GM19468 (cell line): ENCODE measurements around the gene RAB40B.

Experiments used
- ATAC-seq: cut with Tn5 transposase; IDR thresholded peaks from one replicate; pipeline ENCODE4 v1.9.1; 2021; ENCODE audit warnings: mild to moderate bottlenecking, moderate library complexity, moderate number of reproducible peaks; ENCODE audit not compliant: unreplicated experiment; ENCODE audit errors: extremely low read depth

The RAB40B gene

DNA sequence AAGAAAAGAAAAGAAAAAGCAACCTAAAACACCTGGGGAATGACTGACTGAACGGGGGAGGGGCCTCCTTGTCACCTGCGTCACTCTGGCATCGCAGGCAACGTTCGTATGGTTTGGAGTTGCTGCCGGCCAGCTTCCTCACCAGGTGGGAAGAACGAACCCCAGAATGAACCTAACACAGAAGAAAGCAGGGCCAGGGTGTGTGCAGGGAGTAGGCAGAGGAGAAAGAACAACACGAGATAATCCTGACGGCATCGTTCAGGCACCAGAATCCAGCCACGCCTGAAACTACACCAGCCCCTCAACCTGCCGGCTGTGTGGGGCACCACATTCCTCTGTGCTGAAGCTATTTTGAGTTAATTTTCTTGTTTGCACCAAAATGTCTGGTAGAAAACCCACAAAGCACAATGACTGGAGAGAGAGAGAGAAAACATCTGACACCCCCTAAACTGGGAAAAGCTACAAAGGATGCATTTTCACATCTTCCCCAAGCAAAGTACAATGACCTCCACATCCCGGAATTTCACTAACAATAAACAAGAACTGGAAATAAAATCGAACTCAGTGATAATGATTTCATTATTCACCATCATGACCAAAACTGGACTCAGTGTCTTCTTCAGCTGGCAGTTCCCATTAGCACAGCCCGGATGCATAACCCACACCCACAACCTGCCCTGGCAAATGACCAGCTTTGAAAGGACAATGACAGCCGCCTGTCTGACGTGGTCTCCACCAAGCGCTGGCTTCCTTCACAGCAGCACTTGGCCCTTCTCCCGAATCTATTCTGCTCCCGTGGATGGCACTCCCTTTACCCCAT lies 23.6 kb downstream of the RAB40B start:
- ATAC-seq, result no peak

DNA sequence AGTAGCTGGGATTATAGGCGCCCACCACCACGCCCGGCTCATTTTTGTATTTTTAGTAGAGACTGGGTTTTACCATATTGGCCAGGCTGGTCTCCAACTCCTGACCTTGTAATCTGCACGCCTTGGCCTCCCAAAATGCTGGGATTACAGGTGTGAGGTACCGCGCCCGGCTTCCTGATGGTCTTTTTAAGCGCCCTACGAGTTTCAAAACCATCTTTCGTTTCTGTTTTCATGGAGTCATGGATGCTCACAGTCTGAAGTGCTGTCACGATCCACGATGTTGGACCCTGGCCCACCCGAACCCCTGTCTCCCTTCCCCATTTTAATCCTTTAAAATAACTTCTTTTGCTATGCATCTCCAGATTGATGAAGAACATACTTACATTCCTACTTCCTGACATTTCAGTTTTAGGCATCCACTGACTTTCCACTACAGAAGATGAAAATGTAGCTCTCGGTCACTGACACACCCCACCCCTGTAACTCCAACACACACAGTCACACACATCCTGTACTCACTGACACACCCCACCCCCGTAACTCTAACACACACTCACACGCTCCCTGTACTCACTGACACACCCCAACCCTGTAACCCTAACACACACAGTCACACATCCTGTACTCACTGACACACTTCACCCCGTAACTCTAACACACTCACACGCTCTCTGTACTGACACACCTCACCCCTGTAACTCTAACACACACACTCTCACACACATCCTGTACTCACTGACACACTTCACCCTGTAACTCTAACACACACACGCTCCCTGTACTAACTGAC lies 27.6 kb downstream of the RAB40B start:
- ATAC-seq, result no peak

DNA sequence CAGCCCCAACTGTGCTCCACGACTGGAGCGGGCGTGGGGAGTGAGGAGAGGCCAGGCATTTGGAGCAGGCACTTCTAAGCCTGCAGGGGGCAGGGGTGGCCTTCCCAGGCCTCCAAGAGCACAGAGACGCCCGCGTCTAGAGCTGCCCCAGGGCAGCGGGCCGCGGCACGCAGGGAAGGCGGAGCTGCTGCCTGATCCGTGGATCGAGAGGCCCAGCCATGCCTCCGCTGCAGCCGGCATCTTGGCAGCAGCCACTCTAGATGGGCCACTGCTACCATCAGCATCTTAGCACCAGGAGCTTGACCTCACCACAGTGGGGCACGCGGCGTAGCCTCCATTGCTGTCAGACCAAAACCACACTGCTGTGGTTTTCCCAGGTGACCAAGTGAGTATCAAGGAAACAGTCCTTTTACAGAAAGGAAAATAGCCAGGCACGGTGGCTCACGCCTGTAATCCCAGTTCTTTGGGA lies 29.8 kb downstream of the RAB40B start:
- ATAC-seq, result no peak

DNA sequence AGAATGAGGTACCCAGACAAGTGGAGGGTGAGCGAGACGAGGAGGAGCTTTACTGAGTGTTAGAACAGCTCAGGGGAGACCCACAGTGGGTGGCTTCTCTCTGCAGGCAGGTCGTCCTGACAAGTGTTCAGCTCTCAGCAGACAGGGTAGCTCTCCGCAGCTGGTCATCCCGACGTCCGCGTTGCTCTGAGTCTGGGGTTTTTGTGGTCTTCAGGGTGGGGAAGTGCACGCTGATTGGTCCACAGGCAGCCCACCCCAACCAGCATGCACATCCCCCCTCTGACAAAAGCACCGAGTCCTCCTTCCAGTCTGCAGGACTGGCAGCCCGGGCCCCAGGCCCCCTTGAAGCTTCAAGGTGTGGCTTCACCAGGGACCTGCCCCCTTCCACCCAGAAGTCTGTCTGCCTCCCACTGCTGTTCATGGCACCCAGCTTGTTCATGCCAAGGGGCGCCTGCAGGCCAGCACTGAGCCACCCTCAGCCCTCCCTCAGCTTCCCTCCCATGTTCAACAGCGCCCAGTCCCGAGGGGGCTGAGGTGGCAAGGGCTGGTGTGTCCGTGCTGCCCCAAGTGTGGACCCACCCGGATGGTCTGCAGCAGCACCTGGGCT lies 30.4 kb downstream of the RAB40B start:
- no peak for ATAC-seq

DNA sequence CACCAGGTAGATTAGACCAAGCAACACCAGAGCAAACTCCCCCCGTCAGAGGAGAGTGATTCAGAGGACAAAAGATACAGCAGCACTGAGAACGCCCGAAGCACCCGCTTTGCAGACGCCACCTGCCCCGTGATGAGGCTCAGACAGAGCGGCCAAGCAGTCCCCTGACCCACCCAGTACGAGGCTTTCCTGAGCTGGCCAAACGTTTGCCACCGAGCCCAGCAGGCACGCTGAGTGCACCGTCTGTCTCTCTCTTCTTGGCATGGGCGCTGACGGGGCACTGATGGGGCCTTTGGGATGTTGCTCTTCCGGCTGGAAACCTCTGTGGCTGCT lies 30.9 kb downstream of the RAB40B start:
- ATAC-seq, result no peak

DNA sequence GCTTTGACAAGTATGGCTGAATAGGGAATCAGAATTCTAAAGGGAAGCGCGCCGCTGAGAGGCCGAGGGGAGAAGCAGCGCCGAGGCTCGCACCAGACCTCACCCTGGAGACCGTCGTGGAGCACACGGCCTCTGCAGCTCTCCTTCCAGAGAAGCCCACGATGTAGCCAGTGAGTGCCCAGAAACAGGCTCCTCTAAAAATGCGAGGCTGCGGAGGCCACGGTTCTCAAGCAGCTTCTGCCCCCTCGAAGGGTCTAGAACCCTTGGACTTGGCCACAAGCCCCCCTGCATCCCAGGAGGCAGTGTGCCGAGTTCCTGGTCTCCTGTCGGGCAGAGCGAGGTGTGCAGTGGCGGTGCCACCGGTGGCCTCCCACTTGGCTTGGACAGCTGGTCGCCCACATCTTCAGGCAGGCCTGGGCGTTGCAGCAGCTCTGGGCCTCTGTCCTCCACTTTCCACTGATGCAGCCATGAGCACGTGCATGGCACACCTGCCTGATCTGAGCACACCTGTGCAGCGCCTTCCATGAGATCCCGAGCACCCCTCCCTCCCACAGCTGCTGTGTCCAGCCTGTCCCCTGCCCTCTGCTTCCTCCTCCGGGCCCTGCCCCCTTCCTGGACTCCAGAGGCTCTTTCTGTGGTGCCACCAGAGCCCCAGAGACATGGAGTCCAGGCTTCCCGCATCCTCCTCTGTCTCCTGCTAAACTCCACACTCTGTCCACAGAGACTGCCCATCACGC lies 31.4 kb downstream of the RAB40B start:
- no peak for ATAC-seq

DNA sequence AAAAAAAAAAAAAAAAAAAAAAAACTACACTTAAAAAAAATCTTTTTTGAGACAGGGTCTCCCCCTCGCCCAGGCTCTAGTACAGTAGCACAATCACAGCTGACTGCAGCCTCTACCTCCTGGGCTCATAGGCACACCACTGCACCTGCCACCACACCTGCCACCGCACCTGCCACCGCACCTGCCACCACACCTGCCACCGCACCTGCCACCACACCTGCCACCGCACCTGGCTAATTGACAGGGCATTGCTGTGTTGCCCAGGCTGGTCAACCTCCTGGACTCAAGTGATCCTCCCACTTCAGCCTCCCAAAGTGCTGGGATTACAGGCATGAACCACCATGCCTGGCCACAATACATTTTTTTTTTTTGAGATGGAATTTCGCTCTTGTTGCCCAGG lies 32.6 kb downstream of the RAB40B start:
- ATAC-seq, result no peak

DNA sequence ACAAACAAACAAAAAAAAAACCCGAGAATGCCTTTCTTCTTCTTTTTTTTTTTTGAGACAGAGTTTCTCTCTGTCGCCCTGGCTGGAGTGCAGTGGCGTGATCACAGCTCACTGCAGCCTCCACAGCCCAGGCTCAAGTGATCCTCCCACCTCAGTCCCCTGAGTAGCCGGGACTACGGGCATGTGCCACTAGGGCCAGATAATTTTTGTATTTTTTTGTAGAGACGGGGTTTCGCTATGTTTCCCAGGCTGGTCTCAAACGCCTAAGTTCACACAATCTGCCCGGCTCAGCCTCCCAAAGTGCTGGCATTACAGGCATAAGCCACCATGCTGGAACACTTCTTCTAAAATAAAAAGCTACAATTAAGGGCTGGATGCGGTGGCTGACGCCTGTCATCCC lies 33.3 kb downstream of the RAB40B start:
- no peak for ATAC-seq

DNA sequence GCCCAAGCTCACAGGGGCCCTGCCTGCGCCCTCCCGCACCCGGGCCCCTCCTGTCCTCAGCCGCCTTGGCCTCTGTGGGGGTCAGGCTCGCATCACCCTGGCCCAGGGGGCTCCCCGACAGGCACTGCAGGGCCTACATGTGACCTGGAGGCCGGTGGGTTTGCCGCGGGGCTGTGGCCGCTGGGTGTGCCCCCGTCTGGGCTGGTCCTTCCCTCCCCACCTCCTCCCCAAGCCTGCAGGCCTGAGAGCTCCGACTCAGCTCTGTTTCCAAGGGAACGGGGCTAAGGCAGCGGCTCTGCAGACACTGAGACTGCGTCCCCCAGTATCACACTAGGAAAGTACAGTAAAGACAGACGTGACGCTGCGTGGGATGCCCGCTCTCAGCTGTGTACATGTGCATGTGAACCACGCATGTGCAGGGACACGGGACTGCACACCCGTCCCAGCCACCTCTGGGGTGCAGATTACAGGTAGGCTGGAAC lies 33.8 kb downstream of the RAB40B start:
- ATAC-seq, result no peak

DNA sequence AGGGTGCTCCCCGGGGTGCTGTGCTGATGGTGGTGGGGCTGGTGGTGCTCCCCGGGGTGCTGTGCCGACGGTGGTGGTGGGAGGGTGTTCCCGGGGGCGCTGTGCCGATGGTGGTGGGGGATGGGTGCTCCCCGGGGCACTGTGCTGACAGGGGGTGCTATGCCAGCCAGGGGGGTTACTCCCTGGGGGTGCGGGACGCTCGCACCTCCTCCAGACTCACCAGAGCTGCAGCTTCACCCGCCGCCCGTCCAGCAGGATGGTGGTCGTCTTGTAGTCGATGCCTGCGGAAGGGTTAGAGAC lies 34.3 kb downstream of the RAB40B start:
- no peak for ATAC-seq

DNA sequence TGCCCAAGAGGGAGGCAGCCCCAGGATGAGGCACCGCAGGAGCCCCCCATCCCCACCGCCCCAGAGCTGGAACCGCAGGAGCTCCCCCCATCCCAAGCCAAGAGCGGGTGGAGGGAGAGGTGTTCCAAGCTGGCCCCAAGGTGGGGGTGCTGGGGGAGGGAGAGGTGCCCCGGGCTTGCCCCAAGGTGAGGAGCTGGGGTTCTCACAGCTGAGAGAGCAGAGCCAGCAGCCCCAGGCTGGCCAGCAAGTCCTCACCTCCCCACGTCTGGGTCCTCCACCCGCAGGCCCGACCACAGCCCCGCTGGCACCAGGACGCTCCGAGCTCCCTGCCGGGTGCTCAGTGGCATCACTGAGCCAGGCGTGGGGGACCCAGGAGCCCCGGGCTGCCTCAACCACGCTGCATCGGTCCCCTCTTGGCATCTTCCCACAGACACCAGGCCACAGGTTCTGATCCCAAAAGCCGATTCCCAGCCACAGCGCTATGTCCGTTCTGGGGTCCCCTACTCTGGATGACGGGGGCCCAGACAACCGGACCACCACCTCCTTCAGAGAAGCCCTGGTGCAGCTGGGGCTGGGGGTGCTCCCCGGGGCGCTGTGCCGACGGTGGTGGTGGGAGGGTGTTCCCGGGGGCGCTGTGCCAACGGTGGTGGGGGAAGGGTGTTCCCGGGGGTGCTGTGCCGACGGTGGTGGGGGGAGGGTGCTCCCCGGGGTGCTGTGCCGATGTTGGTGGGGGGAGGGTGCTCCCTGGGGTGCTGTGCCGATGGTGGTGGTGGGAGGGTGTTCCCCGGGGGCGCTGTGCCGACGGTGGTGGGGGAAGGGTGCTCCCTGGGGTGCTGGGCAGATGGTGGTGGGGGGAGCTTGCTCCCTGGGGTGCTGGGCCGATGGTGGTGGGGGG lies 34.9 kb downstream of the RAB40B start:
- ATAC-seq, result no peak

DNA sequence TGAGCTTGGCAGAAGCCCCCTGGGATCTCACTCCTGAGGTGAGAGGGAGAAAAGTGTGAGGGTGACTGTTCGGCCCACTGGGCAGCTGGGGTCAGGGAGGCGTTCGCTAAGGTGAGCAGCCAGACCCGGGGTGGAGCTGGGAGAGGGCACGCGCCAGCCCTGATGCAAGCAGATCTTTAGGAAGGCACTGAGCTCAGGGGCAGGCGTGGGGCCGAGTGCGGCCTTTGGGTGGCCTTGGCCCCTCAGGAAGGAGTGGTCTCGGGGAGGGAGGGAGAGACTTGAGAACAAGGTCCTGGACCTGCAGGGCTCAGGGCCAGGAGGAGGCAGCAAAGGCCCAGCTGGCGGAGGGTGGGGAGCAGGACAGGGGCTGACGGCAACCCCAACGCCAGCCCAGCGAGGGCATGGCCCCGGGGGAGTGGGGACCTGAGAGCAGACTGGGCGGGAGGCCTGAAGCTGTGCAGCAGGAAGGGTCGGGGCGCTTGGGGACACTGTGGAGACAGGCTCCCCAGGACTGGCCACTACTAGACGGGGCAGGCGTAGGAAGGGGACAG lies 35.7 kb downstream of the RAB40B start:
- no peak for ATAC-seq

DNA sequence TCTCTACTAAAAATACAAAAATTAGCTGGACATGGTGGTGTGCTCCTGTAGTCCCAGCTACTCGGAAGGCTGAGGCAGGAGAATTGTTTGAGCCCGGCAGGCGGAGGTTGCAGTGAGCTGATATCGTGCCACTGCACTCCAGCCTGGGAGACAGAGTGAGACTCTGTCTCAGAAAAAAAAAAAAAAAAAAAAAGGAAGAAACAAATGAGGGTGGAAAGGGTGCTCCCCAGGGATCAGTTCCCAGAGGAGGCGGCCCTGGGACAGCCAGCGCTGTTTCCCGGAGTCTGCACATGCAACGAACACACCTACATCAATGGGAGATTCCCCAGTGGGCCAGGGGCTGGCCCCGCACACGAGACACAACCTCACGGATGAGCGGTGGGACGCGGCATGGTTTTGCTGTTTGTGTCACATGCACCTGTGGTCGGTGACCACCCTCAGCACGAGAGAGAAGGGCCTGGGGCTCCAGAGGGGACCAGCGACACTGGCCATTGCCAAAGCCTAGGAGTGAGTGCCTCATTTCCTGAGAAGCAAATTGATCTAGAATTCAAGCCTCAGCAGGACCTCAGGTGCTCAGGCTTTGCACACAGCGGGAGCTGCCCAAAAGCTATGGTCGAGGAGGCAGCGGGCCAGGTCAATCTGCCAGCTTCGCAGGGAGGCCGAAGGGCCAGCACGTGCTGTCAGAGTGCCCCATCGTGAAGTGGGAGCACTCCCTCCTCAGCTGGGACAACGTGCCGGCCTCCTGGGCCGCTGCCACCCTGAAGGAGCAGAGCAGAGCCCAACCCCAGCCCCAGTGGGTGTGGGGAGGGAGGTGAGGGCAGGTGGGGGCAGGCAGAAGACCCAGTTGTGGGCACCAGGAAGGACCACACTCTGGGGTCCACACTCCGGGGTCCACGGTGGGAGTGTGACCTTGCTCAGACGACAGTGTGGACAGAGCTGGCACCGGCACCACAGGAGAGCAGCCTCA lies 36.5 kb downstream of the RAB40B start:
- ATAC-seq, result no peak

DNA sequence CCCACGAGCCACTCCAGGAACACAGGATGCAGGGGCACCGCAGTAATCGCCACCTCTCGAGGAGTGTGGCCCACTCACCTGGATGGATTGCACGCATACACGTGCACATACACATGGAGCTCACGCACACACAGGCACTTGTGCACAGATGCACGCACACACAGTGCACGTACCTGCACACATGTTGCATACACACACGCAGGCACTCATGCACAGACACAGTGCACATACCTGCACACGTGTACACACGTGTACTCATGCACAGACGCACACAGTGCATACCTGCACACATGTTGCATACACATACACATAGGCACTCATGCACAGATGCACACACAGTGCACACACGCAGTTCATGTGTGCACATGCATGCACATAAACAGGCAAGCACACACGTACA lies 38.6 kb downstream of the RAB40B start:
- no peak for ATAC-seq

DNA sequence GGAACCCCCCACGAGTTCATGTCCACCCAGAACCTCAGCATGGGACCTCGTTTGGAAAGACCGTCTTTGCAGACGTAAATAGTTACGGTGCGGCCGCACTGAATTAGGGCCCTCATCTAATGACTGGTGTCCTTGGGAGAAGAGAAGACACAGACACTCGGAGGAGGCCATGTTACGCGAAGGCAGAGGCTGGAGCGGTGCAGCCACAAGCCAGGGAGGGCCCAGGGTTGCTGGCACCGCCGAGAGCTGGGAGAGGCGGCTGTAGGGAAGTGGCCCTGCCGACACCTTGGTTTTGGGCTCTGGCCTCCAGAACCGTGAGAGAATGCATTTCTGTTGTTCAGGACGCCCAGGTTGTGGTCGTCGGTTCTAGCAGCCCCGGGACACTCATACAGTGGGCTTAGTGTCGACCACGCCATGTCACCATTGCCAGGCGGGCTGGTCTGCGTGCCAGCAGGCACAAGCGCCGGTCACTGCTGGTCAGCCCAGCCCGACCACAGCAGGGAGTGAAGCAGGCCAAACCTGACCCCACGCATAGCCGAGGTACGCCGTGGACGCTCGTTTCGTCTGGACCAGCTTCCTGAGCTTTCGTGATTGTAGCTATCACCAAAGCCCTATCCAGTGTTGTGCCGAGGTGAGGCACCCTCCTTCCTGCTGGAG lies 39.6 kb downstream of the RAB40B start:
- ATAC-seq, result no peak

DNA sequence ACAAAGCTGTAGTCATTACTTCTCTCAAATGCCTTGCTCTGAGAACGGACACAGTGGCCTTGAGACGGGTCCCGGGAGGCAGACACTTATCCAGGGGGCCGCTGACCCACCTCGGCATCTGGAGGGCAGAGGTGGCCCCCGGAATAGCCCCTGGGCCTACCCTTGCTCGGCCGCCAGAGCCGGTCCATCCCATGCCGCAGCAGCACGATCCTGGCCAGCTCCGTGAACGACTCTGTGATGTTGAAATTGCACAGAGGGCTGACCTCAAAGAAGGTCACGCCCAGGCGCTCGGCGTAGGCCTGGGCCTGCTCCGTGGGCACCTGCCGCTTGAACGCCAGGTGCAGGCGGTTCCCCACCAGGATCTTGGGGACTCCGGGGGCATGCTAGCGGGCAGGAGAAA lies 40.2 kb downstream of the RAB40B start:
- no peak for ATAC-seq

DNA sequence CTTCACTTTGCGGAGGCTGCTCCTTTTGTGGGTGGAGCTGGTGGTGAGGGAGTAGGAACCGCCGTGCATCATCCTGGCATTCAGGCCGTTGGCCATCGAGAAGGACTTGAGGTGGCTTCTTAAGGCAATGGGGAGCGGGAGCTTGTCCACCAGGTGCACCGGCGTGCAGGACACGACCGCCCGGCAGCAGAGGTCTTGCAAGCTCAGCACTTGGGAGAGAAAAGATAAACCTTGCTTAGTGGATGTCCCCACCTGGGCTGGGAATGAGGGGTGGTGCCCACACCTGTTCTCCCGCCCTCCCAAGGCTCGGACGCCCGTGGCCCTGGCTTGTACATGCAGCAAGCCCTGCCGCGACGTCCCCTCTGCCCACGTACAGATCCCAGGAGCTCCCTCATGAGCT lies 40.6 kb downstream of the RAB40B start:
- no peak for ATAC-seq

DNA sequence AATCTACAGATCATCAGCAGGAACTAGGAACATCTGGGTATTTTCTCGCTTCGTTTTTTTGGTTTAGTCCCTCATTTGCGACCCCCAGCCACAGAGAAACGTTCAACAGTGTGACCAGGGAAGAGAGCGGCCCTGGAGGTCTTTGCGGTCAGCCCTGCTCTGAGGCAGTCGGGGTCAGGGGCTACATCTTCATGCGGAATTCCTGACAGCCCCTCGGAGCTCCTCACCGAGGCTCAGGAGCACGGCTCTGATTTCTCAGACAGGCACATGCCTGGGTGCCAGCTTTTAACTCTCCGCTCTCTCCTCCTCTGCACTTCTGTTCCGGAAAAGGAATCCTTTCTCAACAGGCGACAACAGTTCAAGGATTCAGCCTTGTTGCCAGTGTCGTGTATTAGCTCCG lies 42.2 kb downstream of the RAB40B start:
- ATAC-seq, result no peak
